B cell (primary cell): ENCODE measurements around the gene ABCG2. TPM values are rescaled to one million over a fixed set of nuclear protein-coding genes. Genes with fewer than 3 reads are reported as not detected.

ENCODE experiments used
- ATAC-seq: fragments of 200-7000 bp; cut with Tn5 transposase; one replicate; pipeline ENCODE4 v1.10.0; 2021; ENCODE audit warnings: low read depth, mild to moderate bottlenecking, moderate number of reproducible peaks, moderate library complexity
- CTCF ChIA-PET: fragments of 350-600 bp; sonication (Branson Sonifier 250); formaldehyde crosslinking; loops from one replicate; lab custom pipeline; 2021; ENCODE audit warnings: antibody characterized with exemption, inconsistent platforms; lab: Charles Lee
- POLR2A ChIA-PET: fragments of 350-600 bp; sonication (Branson Sonifier 250); formaldehyde crosslinking; loops from one replicate; lab custom pipeline; 2021; ENCODE audit warnings: antibody characterized with exemption; lab: Charles Lee
- DNase-seq: peaks from one replicate; pipeline ENCODE4 v3.0.0; 2013
- H2AFZ ChIP-seq: 2 replicates; pipeline ENCODE4 v1.6.1; 2012; ENCODE audit warnings: mild to moderate bottlenecking, low read depth, low read length; ENCODE audit not compliant: insufficient read depth, poor library complexity, severe bottlenecking
- H3K27ac ChIP-seq, 2 donors: 1 replicate in 1 of 2; 2 replicates in 1 of 2; pipeline ENCODE4 v1.5.1; 2012 to 2013; ENCODE audit warnings: low read length in 2 of 2, mild to moderate bottlenecking in 2 of 2, moderate library complexity in 1 of 2
- H3K27me3 ChIP-seq, 4 experiments: fragments of 200-600 bp in 1 of 4; sonication (generic) in 1 of 4; replicated peaks in 1 of 4; 1 replicate in 2 of 4; 2 replicates in 2 of 4; pipeline versions ENCODE4 v1.6.1 to v1.7.0; 2013 to 2016; ENCODE audit warnings: low read length in 3 of 4, mild to moderate bottlenecking in 2 of 4, mixed read lengths in 1 of 4, moderate library complexity in 1 of 4; ENCODE audit not compliant: insufficient read depth in 4 of 4, control insufficient read depth in 3 of 4; ENCODE audit errors: control extremely low read depth in 1 of 4
- H3K36me3 ChIP-seq, 2 experiments: replicated peaks in 1 of 2; 1 replicate in 1 of 2; 2 replicates in 1 of 2; pipeline versions ENCODE4 v1.6.1 to v1.7.1; 2013; ENCODE audit warnings: low read length in 1 of 2; ENCODE audit not compliant: insufficient read depth in 2 of 2, control insufficient read depth in 1 of 2; ENCODE audit errors: control extremely low read depth in 1 of 2, extremely low read depth in 1 of 2
- H3K4me1 ChIP-seq, 2 donors: fragments of 200-600 bp in 1 of 2; sonication (generic) in 1 of 2; 1 replicate in 1 of 2; 2 replicates in 1 of 2; pipeline versions ENCODE4 v1.5.1 to v1.6.1; 2013 to 2017; ENCODE audit warnings: low read length in 2 of 2; ENCODE audit not compliant: control insufficient read depth in 2 of 2, insufficient read depth in 2 of 2
- H3K4me2 ChIP-seq: replicated peaks from 2 replicates; pipeline ENCODE3; 2012; ENCODE audit warnings: mild to moderate bottlenecking, low read depth, low read length; ENCODE audit not compliant: poor library complexity, severe bottlenecking
- H3K4me3 ChIP-seq, 5 experiments: fragments of 200-600 bp in 1 of 5; sonication (generic) in 1 of 5; 1 replicate in 3 of 5; 2 replicates in 2 of 5; pipeline versions ENCODE4 v1.5.1 to v1.7.0; 2011 to 2016; ENCODE audit warnings: low read length in 4 of 5, mild to moderate bottlenecking in 4 of 5, low read depth in 2 of 5, control low read depth in 1 of 5, moderate library complexity in 1 of 5; ENCODE audit not compliant: insufficient read depth in 1 of 5; ENCODE audit errors: control extremely low read depth in 1 of 5, extremely low read depth in 1 of 5
- H3K79me2 ChIP-seq: fragments of 200-600 bp; sonication (generic); one replicate; pipeline ENCODE4 v1.6.0; 2016; ENCODE audit warnings: low read length; ENCODE audit not compliant: control insufficient read depth, insufficient read depth
- H3K9ac ChIP-seq: fragments of 200-600 bp; sonication (generic); 2 replicates; pipeline ENCODE4 v1.6.1; 2017; ENCODE audit warnings: mild to moderate bottlenecking, low read length, moderate library complexity
- H3K9me3 ChIP-seq, 3 donors: one replicate each; pipeline versions ENCODE4 v1.6.1 to v1.7.1; 2013; ENCODE audit warnings: low read length in 2 of 3; ENCODE audit not compliant: control insufficient read depth in 2 of 3, insufficient read depth in 1 of 3; ENCODE audit errors: control extremely low read depth in 1 of 3
- H4K20me1 ChIP-seq: 2 replicates; pipeline ENCODE4 v1.6.0; 2012; ENCODE audit warnings: mild to moderate bottlenecking, low read length; ENCODE audit not compliant: insufficient read depth, control insufficient read depth, poor library complexity, severe bottlenecking
- H3K27ac Mint-ChIP-seq: one replicate; pipeline ENCODE4 v1.8.0; 2021; ENCODE audit warnings: mixed read lengths
- H3K27me3 Mint-ChIP-seq: one replicate; pipeline ENCODE4 v1.8.0; 2021; ENCODE audit warnings: mixed read lengths
- H3K4me1 Mint-ChIP-seq: one replicate; pipeline ENCODE4 v1.8.0; 2021; ENCODE audit warnings: mixed read lengths
- H3K4me3 Mint-ChIP-seq: one replicate; pipeline ENCODE4 v1.8.0; 2021; ENCODE audit warnings: mixed read lengths
- H3K9me3 Mint-ChIP-seq: one replicate; pipeline ENCODE4 v1.8.0; 2022; ENCODE audit warnings: mixed read lengths; ENCODE audit not compliant: insufficient read depth
- CTCF ChIP-seq: fragments of 200-600 bp; IDR thresholded peaks from one replicate; pipeline ENCODE4 v1.8.0; 2022; ENCODE audit warnings: antibody characterized with exemption, mild to moderate bottlenecking
- EZH2 ChIP-seq: IDR thresholded peaks from 2 replicates; pipeline ENCODE4 v1.6.1; 2012; ENCODE audit warnings: borderline replicate concordance, low read depth, mild to moderate bottlenecking, moderate library complexity, low read length; ENCODE audit not compliant: insufficient read depth, poor library complexity, severe bottlenecking
- WGBS: methylation state at CpG from one replicate; pipeline ENCODE4 v1.1.5; 2013; ENCODE audit warnings: missing lambda C conversion rate; ENCODE audit not compliant: insufficient coverage; 5-methylcytosine and 5-hydroxymethylcytosine counted together
- intact Hi-C: fragments of 100-400 bp; cut with micrococcal nuclease; formaldehyde crosslinking; loops from one replicate; pipeline ENCODE4 v1.10.0; 2022
- polyA plus RNA-seq: library from polyadenylated mRNA; depleted of rRNA; stranded (reverse); fragments of >200 nt; gene quantifications from 2 replicates; pipeline ENCODE4 v1.2.3, GENCODE V29; 2012
- total RNA-seq, 2 donors: library from RNA; stranded (reverse); fragments of 120-200 nt in 1 of 2; gene quantifications; 1 replicate in 1 of 2; 2 replicates in 1 of 2; pipeline versions ENCODE4 v1.2.3 to v1.2.4, GENCODE V29; 2013 to 2022

ABCG2 gene
- total and polyA plus RNA-seq, 2 donors (not counting 1 experiment from before 2014, with no cell fraction given), result 0.01 TPM; not detected in 1

GRCh38 chr4:88189881-88190585 is 31.6 kb upstream of the ABCG2 start:
- Histone ChIP-seq H3K4me2 (no peak overlapping the region), H3K4me3 (no peak overlapping the region), H4K20me1 (no peaks in the 10 kb centered on the region), H3K27me3 (no peaks in the 10 kb centered on the region), H3K79me2 (no peaks in the 10 kb centered on the region), H3K9me3 (no peaks in the 10 kb centered on the region), H2AFZ (no peak overlapping the region), H3K27ac (no peak overlapping the region), H3K9ac (no peak overlapping the region), H3K4me1 (no peaks in the 10 kb centered on the region), H3K36me3 (no peaks in the 10 kb centered on the region)
- H3K4me3 Mint-ChIP-seq, result no peak overlapping the region
- H3K4me1 Mint-ChIP-seq, result no peaks in the 10 kb centered on the region
- WGBS, result no CpG with 5 or more reads among the region's 3 CpGs
- H3K27ac Mint-ChIP-seq, result no peak overlapping the region
- TF ChIP-seq EZH2, result no peak
- no peak for TF ChIP-seq CTCF
- intact Hi-C loops, result no loop called here
- no peak for DNase-seq
- ChIA-PET CTCF (no interaction called here), POLR2A (no interaction called here)
- ATAC-seq, result no peak
- H3K9me3 Mint-ChIP-seq, result no peaks in the 10 kb centered on the region
- no peaks in the 10 kb centered on the region for H3K27me3 Mint-ChIP-seq

GRCh38 chr4:88189418-88189738 is 30.9 kb upstream of the ABCG2 start:
- intact Hi-C loops, result no loop called here
- Histone ChIP-seq H3K4me2 (no peak overlapping the region), H3K36me3 (no peaks in the 10 kb centered on the region), H3K4me3 (no peak overlapping the region), H4K20me1 (no peaks in the 10 kb centered on the region), H3K9ac (no peak overlapping the region), H3K4me1 (no peaks in the 10 kb centered on the region), H2AFZ (no peak overlapping the region), H3K27ac (no peak overlapping the region), H3K79me2 (no peaks in the 10 kb centered on the region), H3K9me3 (peaks cover 0 to 1% (median 0%) of the 10 kb centered on the region in 3 donors), H3K27me3 (no peaks in the 10 kb centered on the region)
- TF ChIP-seq EZH2 (no peak), CTCF (no peak)
- no peak overlapping the region for H3K27ac Mint-ChIP-seq
- WGBS, result no CpG with 5 or more reads among the region's 1 CpG
- H3K4me1 Mint-ChIP-seq, result no peaks in the 10 kb centered on the region
- H3K27me3 Mint-ChIP-seq, result no peaks in the 10 kb centered on the region
- H3K4me3 Mint-ChIP-seq, result no peak overlapping the region
- POLR2A ChIA-PET, result no interaction called here
- CTCF ChIA-PET, result no interaction called here
- no peak for ATAC-seq
- DNase-seq, result no peak
- no peaks in the 10 kb centered on the region for H3K9me3 Mint-ChIP-seq
